Fibroblast of skin of abdomen (primary cell): ENCODE results near the gene SAMD9L. TPM values are rescaled to one million over a fixed set of nuclear protein-coding genes. Genes with fewer than 3 reads are reported as not detected.

ENCODE experiments used
- DNase-seq: peaks from one replicate; pipeline ENCODE4 v3.0.0-alpha.2; 2013
- polyA plus RNA-seq, 2 experiments: library from polyadenylated mRNA; unstranded; fragments of 120-200 nt; gene quantifications; one replicate each; pipeline ENCODE4 v1.2.1, GENCODE V29; 2013; ENCODE audit not compliant: insufficient read length in 2 of 2

The SAMD9L gene
- 3.1 TPM for polyA plus RNA-seq (2013, experiment 1 of 2; ENCODE audit: insufficient read length)
- polyA plus RNA-seq (2013, experiment 2 of 2; ENCODE audit: insufficient read length) = 2.8 TPM

DNA sequence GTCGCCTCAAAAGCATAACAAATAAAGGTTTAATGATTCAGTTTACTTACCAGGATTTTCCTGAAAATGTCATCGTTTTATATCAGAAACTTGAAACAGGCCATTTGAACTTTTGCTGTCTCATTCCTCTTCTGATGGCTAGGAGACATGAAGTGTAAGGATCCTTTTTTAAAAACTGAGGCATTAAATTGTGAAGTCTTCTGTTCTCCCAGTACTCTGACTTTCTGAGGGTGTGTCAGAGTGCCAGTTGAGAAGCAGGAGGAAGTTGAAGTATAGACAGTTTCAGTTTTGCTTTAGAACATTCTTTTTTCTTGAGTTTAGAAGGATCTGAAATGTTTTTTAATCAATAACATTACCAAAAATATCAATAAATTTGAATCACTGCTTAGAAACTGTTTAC, at the start of gene SAMD9L:
TSS of gene SAMD9L (minus strand) at position 242 of the 400 bp plus-strand sequence. CDS start 12,414 bp downstream, outside the sequence.
- no peak for DNase-seq

DNA sequence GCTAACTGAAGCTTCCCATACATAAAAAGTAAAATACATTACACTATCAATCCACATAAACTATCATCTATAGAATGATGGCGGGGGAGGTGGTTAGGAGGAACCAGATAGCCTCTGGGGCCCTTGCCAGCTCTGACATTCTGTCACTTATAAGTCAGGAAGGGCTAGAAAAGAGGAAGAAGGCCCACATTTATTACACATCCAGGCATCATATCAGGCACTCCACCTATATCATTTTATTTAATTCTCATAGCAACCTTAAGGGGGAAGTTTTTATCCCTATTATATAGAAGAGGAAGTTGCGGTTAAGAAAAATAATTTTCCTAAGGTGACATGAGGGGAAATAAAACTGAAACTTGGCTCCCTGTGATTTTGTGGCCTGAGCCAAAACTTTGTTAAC, 48.2 kb upstream of the SAMD9L start:
- no peak for DNase-seq

DNA sequence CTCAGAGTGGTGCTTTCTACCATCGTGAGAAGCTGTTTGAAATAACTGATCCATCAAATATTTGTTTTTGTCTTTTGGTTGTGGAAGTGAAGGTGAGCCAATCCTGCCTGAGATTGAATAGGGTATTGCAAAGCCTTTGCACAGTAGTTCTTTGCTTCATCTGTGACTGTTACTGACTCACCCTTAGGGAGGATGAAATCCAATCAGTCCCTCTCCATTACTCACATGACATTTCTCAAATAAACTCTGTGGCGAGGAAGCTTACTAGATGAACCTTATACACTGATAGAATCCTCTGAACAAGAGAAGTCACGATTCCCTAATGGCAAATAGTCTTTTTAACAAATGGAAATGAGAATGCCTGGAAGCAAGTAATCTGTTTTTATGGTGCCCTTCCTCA, 46.2 kb upstream of the SAMD9L start:
- DNase-seq = peak; percentile 10

DNA sequence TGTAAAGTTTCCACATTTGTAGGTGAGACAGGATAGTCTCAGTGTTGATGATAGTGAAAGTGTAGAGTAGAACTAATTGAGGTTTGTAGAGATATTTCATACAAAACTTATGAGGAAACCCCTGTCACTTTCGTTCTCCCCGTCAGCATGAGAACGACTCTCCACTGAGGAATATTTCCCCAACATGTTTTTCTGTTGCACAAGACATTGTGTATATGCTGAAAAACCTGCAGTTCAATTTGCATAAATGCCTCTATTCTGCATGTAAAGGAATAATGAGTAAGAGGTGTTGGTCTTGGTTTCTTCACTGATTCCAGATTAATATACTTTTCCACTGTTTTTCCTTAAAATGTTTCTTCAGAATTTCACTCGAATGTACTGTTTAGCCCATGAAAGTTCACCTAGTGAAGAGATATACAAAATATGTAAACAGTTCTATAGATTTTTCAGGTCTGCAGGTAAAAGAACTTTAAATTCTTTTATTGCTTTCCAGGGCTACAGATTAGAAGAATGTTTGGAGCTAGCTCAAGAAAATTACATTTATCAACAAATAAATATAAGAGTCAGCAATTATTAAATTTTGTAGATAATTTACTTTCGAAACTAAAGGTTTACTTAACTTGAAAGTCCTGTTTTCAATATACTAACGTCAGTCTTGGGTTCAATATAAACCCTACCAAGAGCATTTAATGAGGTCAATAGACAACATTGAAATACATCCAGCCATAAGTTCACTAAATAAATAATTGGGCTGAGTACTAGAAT, 40.9 kb upstream of the SAMD9L start:
- DNase-seq = no peak

DNA sequence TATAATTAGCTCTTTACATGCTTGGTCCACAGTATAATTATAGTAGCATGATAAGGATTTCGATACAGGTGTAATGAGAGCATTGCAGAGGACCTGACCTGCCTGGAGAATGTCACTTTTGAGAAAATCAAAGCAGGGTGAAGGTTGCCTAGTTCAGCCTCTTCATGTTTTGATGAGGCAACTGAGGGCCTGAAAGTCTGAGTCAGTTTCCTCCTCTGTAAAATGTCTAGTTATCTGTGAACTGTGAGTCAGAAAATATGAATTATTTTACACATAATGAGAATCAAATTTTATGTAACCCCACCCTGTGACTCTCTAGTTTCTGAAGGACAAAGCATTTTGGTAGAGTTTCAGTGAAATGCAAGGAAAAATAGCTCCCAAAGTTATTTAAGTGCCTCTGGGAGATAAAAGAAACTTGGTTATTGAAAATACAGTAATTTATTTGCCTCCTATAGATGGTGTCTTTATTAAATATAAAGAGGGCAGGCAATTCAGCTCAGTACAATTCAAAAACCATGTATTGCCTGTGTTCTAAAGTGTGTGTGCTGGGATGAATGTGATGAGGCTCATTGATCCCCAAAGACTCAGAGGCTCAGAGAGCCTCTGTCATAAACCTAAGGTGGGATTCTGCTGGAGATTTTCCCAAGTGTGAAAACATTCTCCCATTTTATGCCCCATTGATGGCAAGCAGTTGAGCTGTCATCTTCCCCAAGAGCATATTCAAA, 37.3 kb upstream of the SAMD9L start:
- DNase-seq = peak; percentile 4

DNA sequence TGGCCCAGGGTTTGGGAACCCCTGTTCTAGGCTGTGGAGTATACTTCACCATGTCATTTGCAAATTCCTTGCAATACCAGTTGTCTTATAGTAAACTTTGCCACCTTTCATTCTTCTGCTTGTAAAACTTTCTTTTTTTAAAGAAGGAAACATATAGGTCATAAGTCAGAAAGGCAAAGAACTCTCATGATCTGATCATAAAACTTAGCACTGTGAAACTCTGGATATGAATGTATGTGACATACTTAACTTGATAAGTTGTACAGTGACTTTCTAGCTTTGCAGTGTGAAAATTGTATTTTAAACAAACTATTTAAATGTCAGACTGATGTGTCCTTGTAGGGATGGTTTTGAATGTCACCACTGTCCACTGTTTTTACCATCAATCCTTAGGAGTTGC, 31.0 kb upstream of the SAMD9L start:
- DNase-seq = no peak

DNA sequence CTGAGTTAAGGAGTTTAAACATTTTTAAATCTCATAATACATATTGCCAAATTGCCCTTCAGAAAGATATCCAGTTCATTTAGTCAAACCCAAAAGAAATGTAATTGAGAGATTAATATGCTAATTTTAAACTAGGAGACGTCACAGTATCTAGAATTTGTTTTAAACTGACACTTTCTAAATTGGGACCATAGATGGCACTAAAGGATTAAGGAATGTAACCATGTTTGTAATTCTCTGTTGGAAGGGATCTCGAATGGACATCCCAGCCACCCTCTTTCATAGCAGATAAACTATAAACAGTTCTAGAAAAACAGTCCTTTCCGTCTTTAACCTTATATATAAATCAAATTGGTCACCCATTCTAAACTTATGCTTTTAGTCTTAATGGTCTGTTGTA, 30.0 kb upstream of the SAMD9L start:
- DNase-seq = no peak

DNA sequence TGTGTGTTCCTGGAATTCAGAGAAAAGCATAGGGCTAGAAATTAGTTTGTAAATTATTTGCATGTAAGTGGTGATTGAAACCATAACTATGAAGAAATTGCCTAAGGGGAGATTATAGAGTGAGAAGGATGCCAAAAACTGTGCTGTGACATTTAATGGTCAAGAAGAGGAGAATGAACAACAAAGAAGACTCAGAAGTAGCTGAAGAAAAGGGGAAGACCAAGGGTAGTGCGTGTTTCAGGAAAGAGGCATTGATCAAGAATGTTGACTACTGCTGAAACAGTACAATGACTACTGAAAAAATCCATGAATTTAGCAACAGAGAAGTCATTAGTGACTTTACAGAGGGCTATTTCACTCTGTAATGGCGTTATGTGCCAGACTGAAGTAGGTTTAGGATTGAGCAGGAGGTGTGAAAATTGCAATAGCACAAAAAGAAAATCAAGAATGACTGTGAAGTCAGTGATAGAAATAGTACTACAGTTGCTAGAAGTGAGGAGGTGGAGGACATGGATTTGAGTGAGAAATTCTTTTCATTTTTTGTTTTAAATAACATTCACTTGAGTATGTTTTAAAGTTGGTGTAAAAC, 28.9 kb upstream of the SAMD9L start:
- no peak for DNase-seq

DNA sequence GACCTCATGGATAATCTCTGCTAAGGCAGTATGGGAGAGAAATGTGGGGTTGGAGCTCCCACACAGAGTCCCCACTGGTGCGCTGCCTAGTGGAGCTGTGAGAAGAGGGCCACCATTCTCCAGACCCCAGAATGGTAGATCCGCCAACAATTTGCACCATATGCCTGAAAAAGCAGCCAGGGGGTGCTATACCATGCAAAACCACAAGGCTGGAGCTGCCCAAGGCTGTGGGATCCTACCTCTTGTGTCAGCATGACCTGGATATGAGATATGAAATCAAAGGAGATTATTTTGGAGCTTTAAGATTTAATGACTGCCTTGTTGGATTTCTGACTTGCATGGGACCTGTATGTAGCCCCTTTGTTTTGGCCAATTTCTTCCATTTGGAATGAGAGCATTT, 27.0 kb upstream of the SAMD9L start:
- DNase-seq = no peak

DNA sequence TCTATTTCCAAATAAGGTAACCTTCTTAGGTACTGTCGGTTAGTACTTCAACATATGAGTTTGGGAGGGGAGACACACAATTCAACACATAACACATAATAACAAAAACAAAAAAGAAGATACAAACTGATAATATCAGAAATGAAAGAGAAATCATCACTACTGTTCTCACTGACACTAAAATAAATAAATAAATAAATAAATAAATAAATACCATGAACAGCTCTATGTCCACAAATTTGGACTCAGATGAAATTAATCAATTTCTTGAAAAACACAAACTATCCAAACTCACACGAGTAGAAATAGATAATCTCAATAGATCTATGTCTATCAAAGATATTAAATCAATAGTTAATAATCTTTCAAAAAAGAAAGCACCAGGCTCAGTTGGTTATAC, 24.5 kb upstream of the SAMD9L start:
- DNase-seq = no peak

DNA sequence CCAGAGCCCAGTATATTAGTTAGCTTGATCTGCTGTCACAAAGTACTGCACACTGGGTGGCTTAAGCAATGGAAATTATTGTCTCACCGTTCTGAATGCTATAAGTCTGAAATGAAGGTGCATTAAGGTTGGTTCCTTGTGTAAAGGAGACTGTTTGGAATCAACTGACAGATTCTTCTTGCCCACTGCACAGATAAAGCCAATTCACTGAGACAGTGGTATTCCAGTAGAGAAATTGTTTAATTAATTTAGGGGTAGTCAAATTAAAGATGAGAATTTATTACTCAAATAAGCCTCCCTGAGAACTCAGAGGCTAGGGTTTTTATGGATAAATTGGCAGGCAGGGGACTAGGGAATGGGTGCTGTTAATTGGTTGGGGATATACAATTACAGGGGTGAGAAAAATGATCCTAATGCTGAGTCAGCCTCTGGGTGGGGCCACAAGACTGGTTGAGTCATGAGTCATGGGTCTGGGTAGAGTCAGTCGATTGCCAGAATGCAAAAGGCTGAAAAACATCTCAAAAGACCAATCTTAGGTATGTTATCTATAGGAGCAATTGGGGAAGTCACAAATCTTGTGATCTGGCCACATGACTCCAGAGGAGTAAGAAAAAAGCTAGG, 23.5 kb upstream of the SAMD9L start:
- DNase-seq = no peak

DNA sequence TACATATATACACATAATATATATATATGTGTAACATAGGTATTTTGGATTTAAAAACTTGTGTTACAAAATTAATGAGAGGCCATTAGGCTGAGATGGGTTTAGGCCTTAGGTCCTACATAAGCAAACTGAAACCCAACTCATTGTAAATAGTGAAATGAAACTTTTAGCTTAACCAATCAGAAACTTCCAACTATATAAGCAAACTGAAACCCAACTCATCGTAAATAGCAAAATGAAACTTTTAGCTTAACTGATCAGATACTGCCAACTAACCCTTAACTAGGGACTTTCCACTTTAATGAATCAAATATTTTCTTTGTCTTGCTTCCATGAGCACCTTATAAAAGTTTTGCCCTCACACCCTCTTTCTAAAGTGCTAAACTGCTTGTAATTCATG, 17.3 kb upstream of the SAMD9L start:
- no peak for DNase-seq

DNA sequence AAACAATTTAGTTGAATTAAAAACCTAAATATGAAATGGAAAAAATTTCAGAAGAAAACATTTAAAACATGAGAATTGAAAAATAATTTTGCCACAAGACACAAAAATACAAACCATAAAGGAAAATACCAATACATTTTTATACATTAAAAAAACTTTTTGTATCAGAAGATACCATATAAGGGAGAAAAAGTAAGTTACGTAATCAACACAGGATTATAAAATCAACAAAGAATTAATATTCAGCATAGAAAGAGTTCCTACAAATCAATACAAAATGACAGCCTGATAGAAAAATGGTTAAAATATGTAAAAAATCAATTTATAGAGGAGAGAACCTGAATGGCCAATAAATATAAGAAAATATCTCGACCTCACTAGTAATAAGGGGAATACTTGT, 16.6 kb upstream of the SAMD9L start:
- DNase-seq = no peak

DNA sequence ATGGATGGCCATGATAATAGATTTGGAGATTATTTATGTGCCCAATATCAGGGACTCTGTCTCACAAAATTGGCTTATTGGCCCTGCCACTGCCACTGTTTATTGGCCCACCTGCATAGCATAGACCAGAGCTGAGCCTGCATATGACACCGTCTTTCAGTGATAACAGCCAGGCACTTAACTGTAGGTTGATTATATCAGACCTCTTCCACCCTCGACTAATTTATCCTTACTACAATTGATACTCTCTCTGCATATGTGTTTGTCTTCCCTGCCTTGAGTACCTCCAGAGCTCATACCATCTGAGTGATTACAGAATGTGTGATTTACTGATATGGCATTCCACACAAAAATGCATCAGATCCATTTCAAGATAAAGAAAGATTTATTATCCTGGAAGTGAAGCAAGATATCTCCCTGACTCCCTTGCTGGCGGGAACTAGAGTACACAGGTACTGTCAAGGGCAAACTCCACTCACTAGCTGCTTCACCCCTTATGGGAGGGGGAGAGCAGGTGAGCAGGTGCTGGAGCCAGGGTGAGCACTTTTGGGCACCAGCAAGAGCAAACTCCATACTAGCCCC, 13.1 kb upstream of the SAMD9L start:
- no peak for DNase-seq

DNA sequence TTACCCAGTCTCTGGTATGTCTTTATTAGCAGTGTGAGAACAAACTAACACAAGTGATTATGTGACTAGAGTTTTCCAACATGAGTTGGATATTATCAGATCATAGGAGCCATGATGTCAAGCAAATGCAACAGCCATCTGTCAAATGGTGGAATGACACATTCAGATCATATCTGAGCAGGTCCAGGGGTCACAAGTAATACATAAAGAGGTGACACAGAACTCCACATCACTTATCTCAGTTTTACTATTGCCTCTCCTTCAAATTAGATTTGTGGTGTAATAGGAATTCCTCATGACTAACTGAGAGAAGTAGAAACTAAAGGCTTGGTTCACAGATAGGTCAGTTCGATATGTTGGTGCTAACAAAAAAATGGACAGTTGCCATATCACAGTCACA, 12.2 kb upstream of the SAMD9L start:
- DNase-seq = no peak

DNA sequence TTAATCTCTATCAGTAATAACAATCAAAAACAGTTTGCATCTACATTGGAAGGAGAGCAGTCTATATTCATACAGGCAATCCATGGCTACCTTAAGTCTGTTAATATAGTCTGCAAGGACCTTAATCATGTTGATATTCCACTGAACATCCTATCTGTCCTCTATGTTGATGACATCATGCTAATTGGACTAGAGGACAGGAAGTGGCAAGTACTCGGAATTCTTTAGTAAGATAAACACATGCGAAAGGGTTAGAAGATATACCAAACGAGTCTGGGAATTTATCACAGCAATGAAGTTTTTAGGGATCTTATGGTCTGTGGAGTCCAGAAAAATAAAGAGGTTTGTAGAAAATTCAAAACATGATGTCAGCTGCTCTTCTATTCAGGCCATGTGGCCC, 11.3 kb upstream of the SAMD9L start:
- no peak for DNase-seq

DNA sequence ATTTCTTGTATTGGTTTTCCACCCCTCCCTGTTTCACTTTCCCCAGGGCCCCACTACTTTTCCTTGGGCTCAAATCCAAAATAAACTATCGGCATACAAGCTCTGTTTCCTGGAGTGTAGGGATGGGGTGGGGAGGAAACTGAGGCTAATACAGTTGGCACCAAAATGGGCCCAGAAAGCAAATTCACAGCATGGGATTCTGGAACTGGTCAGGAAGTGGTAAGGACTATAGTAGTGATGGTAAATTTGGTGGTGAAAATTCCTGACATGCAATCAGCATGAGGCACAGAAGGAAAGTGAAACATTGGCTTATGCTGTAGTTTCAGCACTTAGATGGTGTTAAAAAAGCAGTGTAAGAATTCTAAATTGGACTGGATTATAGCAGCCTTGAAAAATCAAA, 8.7 kb upstream of the SAMD9L start:
- DNase-seq = peak; percentile 35

DNA sequence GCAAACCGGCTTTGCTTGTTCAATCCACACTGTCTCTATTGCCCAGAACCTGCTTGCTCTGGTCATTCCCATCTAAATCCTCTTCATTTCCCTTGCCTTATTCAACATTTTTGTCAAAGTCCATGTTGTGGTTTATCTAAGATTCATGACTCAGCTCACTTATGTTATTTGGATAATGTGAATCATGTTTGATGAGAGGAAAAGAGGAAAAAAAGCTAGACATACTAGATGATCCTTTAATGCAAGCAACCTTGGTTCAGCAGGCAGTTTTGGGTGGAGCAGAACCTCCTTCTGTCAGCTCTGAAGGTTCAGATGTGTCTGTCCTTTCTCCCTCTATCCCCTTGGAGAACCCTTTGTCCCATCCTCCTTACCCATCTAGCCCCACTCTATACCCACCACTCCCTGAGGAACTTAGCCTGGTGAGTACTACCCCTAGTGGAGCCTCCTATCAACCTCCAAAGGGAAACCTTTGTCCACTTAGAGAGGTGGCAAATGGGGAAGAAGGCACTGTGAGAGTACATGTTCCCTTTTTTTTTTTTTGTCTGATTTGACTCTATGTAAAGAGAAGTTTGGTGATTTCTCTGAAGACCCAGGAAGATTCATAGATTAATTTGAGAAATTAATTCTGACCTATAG, 2.1 kb upstream of the SAMD9L start:
- DNase-seq = peak; percentile 63

DNA sequence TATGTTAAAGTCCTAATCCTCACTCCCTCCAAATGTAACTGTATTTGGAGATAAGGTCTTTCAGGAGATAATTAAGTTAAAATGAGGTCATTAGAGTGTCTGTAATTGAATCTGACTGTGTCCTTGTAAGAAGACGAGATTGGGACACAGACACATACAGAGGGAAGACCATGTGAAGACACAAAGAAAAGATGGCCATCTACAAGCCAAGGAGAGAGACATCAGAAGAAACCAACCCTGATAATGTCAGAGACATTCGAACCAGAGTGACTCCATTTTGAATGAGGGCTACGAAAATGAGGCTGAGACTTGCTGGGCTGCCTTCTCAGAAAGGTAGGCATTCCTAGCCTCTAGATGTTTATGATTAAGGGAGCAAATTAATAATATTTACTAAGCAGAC, 542 bp upstream of the SAMD9L start:
- no peak for DNase-seq

DNA sequence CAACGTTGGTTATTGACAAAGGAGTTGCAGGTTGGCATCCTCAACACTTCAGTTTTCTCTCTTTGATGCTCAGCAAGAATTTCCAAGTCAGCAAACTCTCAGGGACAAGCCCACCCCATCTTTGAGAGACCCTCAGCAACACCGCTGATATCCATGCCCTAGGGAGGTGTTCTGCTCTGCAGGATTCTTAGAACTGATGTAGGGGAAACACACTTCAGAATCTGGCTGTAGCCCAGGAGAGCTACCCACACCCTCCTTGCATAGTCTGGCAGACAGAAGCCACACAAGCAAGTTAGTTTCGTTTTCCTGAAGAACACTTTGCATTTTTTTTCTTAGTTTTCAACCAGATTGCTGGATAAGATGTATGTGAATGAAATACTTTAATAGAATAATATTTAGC, 822 bp downstream of the SAMD9L start:
- peak; percentile 57 for DNase-seq

DNA sequence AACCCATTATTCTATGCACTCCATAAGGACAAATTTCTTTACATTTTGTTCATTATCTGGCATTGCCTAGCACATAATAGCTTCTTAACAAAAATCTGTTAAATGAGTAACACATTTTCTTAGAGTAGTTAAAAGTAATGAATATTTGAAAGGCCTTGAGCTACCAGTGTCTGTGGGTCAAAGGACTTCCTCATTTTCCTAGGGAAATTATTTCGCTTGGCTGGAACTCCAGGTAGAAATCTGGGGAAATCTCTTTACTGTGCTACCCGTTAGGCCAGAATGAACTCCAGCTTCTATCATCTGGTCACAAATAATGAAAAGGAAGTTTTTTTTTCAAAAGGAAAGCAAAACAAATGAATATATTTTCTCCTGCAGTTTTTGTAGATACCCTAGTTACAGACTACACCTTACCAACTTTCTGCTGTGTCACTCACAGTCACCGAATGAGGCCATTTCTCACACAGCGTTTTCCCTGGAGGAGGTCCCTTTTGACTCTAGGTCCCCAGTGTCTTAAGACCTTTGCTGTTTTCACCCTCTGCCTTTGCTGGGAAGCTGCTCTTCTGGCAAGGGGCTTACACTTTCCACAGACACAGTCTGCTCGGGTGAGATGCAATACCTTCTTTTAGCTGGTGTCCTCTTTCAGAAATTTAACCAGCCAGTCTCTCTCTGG, 1.6 kb downstream of the SAMD9L start:
- no peak for DNase-seq

DNA sequence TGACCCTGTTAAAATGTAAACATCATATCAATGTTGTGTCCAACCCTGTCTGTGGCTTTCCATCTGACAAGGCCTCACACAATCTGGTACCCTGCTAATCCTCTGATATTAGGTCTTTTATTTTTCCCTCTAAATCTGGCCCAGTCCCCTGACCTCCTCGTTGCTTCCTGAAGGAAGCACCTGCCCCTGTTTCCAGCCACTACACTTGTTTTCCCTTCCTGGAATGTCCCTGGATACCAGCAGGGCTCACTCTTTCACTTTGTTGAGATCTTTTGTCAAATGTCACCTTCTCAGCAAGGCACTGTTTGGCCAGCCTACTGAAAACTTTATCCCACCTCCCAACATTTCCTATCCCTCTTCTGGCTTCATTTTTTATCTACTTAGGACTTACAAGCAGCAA, 2.1 kb downstream of the SAMD9L start:
- DNase-seq = no peak
